Upper lobe of left lung (tissue), 4 donors: Measurements from ENCODE around the gene IGFN1.

Source experiments
- POLR2A ChIP-seq, 4 donors: fragments of 450-650 bp; IDR thresholded peaks; one replicate each; pipeline ENCODE4 v1.5.1; 2016 to 2017; ENCODE audit warnings: antibody characterized with exemption in 4 of 4, mild to moderate bottlenecking in 2 of 4
- TF ChIP-seq, protein P1 (sequence below), 6 experiments: fragments of 450-650 bp in 4 of 6; fragments of 200-600 bp in 2 of 6; sonication (generic) in 2 of 6; IDR thresholded peaks; one replicate each; pipeline ENCODE4 v1.5.1; 2016 to 2019; ENCODE audit warnings: antibody characterized with exemption in 6 of 6

DNA sequence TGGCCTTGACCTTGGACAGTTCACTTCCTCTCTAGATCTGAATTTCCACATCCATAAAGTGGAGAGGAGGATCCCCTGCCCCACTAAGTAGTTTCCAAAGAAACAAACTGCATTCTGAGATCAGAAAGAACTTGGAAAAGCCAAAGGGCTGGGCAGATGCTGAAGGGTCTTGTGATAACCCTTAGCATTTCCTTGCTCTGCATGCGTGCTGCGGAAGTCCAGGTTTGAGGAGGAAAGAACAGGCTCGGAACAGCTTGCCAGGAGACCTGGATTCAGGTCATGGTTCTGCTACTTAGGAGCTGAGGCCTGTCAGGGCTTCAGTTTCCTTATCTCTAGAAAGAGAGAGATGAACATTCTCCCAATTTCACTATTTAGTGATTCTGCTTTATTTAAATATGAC, 27.2 kb downstream of the IGFN1 start:
- TF ChIP-seq, protein P1, sequence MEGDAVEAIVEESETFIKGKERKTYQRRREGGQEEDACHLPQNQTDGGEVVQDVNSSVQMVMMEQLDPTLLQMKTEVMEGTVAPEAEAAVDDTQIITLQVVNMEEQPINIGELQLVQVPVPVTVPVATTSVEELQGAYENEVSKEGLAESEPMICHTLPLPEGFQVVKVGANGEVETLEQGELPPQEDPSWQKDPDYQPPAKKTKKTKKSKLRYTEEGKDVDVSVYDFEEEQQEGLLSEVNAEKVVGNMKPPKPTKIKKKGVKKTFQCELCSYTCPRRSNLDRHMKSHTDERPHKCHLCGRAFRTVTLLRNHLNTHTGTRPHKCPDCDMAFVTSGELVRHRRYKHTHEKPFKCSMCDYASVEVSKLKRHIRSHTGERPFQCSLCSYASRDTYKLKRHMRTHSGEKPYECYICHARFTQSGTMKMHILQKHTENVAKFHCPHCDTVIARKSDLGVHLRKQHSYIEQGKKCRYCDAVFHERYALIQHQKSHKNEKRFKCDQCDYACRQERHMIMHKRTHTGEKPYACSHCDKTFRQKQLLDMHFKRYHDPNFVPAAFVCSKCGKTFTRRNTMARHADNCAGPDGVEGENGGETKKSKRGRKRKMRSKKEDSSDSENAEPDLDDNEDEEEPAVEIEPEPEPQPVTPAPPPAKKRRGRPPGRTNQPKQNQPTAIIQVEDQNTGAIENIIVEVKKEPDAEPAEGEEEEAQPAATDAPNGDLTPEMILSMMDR (IDR thresholded peaks at IDR 0.05) = no peak
- no peak for TF ChIP-seq POLR2A (IDR thresholded peaks at IDR 0.05)
